ENCODE data around the gene PARP4.
"Not testable (repeated sequence)": the region's sequence is repeated elsewhere in the genome, so short reads cannot be mapped to it uniquely, and the experiment has no call there.

The PARP4 gene

DNA sequence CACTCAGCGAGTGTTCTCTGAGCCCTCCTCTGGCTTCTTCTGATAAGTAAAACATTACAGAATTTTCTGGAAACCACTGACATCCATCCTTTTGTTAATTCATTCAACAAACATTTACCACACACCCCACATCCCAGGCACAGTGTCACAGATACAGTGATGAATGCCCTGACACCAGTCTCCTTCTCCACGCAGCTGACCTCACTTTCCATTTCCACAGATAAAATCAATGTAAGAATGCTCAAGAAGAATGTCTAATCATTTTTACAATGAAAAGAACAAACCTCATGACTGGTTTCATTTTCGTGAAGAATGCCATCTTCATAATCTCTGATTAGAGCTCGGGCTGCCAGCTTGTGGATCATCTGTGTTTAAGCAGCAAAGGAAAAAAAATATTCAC lies 69.2 kb downstream of the PARP4 start:
- no peak for DNase-seq

DNA sequence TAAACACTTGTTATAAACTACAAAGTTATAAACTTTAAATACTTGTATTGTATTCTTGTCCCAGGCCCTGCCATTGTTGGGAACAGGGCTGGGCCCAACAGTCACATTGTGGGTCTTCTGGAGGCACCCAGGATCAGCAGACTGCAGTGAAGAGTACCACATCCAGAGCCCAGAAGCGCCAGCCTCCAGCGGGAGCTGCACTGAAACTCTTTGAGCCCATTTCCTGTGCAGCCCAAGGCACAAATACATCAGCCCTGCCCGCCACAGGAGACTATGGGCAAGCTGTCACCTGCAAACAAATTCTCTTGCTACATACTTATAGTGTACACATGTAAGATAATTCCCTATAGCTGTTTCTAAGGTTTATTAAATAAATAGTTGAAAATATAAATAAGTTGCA lies 86.5 kb downstream of the PARP4 start:
- not testable (repeated sequence) for DNase-seq

DNA sequence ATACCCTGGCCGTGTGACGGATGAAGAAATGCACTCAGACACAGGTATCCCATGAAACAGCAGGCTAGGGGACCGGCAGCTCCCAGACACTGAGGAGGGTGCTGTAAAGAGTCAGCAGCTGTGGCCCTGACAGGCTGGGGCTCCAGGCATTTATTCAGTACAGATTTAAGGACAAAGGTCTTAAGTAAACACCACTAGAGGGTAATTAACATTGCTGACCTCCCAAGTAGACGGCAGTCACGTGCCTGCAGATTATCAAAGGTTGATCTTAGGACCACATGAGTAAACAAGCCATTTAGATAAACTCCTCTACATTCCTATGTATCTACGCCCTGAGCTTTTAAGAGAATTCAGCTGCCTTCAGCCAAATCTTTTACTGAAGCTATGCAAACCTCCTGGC lies 92.9 kb downstream of the PARP4 start:
- not testable (repeated sequence) for DNase-seq

DNA sequence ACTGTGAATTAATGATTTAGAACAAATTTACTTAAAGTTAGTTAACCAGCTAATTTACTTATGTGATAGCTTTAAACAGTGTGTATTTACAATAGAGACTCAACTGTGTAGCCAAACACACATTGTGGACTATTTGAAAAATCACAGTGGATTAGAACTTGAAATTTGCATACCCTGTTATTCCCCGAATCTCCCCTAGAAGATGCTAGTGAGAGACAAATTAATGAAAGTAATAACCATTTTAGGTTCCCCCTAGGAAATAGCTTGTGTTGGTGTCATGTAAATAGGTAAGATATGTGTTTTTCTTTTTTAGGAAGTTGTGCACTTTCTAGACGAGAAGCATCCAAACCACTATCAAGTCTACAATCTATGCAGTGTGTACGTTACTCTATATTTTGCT lies 104.7 kb downstream of the PARP4 start:
- DNase-seq, result no peak

DNA sequence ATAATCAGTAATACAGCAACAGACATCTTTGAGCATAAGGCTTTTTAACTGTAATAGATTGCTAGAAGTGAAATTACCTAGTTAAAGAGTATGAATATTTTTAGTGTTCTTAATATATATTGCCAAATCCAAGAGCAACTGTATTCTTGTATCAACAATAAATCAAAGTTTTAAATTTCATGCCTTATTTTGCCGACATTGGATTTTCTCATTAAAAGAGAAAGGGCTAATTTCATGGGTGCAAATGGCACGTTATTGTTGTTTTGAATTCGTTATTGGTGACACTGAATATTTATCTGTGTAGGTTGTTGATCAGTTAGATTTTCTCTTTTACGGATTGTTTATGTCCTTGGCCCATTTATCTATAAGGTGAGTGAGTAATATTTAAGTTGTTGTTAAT lies 106.1 kb downstream of the PARP4 start:
- no peak for DNase-seq

GRCh38 chr13:24396821-24397220 lies 115.8 kb downstream of the PARP4 start:
- DNase-seq, result no peak

- DNase-seq, result no peak
These were observed 119.6 kb downstream of the PARP4 start for GRCh38 chr13:24392972-24393371.

- DNase-seq, result not testable (repeated sequence)
These were observed 120.6 kb downstream of the PARP4 start for GRCh38 chr13:24391771-24392683.

DNA sequence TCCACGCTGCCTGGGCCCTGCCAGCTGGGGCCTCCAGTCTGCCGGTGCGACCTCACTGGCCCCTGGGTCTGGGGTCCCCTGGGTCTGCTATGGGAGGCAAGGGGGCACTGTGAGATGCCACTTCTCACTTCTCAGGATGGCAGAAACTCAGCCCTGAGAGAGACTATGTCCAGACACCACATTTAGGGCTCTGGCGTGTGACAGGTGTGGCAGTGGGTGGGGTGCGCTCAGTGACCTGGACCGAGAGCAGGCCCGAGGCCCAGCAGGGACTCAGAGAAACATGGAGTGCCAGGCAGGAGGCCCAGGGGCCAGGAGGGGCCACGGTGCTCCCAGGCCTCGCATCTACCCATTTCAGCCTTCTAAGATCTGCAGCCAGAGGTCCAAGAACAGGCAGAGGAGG lies 121.8 kb downstream of the PARP4 start:
- DNase-seq, result not testable (repeated sequence)

DNA sequence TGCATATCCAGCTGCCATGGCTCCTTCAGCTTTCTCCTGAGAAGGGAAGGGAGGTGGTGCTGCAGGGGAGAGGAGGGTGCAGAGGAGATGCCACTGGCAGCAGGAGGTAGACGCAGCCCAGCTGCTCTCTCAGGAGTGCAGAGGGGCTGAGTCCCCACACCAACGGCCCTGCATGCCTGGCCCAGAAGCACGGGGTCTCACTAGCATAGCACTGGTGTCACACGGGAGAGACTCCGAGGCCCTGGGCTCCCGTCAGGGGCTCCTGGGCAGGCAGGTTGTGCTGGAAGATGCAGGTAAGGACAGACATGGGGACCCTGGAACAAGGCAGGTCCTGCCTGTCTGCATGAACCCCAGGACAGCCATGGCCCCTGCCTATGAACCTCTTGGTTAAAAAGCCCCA lies 123.1 kb downstream of the PARP4 start:
- peak; percentile 23 for DNase-seq

DNA sequence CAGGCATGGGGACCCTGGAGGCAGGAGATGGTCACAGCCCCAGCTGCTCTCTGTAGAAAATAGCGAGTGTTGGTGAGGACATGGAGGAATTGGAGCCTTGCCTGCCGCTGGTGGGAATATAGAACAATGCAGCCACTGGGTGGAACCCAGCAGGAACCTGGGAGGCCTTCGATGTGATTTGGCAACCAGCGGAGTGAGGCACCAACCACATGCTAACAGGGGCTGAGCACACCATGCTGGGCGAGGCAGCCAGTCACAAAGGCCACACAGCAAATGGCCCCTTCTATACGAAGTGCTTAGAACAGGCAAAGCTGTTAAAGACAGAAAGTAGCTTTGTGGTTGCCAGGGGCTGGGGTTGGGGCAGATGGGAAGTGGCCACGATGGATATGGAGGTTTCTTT lies 123.8 kb downstream of the PARP4 start:
- DNase-seq, result not testable (repeated sequence)

- no peak for DNase-seq
These were observed 125.5 kb downstream of the PARP4 start for GRCh38 chr13:24386816-24387708.

- DNase-seq, result no peak
These were observed 126.7 kb downstream of the PARP4 start for GRCh38 chr13:24385902-24386301.

GRCh38 chr13:24384946-24385345 lies 127.6 kb downstream of the PARP4 start:
- not testable (repeated sequence) for DNase-seq

GRCh38 chr13:24384091-24384490 lies 128.5 kb downstream of the PARP4 start:
- not testable (repeated sequence) for DNase-seq

GRCh38 chr13:24381541-24382265 lies 130.9 kb downstream of the PARP4 start:
- DNase-seq, result no peak

- not testable (repeated sequence) for DNase-seq
These were observed 131.7 kb downstream of the PARP4 start for GRCh38 chr13:24380881-24381280.

DNA sequence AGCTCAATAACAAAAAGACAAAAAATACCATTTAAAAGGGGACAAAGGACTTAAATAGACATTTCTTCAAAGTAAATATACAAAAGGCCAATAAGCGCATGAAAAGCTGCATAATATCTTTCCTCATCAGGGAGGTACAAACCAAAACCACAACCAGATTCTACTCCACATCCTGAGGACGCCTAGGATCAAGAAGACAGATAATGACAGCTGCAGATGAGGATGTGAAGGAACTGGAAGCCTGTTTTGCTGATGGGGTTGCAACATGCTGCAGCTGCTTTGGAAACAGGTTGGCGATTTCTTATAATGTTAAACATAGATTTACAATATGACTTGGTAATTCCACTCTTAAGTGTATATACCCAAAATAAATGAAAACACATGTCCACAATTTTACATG lies 132.4 kb downstream of the PARP4 start:
- DNase-seq, result not testable (repeated sequence)

DNA sequence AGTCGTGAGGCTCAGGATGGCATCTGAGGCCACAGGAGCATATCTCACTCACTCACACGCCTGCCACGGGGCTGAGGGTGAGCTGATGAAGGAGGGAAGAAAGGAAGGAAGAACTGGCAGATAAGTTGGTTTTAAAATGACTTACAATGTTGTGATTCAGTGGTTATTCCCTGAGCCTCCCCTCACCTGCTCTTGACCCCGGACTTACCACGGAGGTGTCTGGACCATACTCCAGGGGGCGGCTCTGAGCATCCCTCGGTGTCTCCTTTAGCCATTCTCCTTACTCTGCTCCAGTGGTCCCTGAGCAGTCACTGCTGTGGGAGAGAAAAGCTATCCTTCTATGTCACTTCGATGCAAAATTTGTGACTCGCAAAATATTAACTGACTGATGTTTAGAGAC lies 141.3 kb downstream of the PARP4 start:
- DNase-seq, result not testable (repeated sequence)

Data from retina (tissue), 1 donor.